ENCODE data around the gene CBFA2T3. TPM values are rescaled to one million over a fixed set of nuclear protein-coding genes. Genes with fewer than 3 reads are reported as not detected.

CBFA2T3 gene
- total and polyA plus RNA-seq, 10 donors = 8.4 to 59.8 (median 26.3) TPM

- H3K9me3 ChIP-seq = peaks cover 0 to 13% (median 8%) of the 10 kb centered on the region in 8 donors
- DNase-seq = peak; percentile 39
- TF ChIP-seq POLR2A (IDR thresholded peaks at IDR 0.05) (no peak), CTCF (IDR thresholded peaks at IDR 0.05 in 8 of 11, conservative IDR thresholded peaks at IDR 0.05 in 3 of 11) (no peak), POLR2AphosphoS5 (IDR thresholded peaks at IDR 0.05) (no peak)
- H3K27ac ChIP-seq = no peak overlapping the region
- peaks cover 0 to 54% (median 4%) of the 10 kb centered on the region in 7 donors for H3K27me3 ChIP-seq (replicated peaks in 1 of 7)
- 90 to 94% (median 92%) methylated on average over 23 of the region's 23 CpGs for WGBS, 5 donors
- H3K4me3 ChIP-seq = no peak overlapping the region
- no peaks in the 10 kb centered on the region for H3K36me3 ChIP-seq
- peaks cover 0 to 4% (median 0%) of the 10 kb centered on the region in 6 donors for H3K4me1 ChIP-seq
- intact Hi-C loops (cut with DNase I; ENCODE audit: low total_unique reads) = no loop called here
These were observed 44.1 kb upstream of the CBFA2T3 start for GRCh38 chr16:89020925-89021595.

GRCh38 chr16:89020068-89020924, 43.3 kb upstream of the CBFA2T3 start:
- TF ChIP-seq CTCF (IDR thresholded peaks at IDR 0.05 in 8 of 11, conservative IDR thresholded peaks at IDR 0.05 in 3 of 11) = no peak
- TF ChIP-seq POLR2A (IDR thresholded peaks at IDR 0.05) = no peak
- Histone ChIP-seq H3K4me1 (no peaks in the 10 kb centered on the region), H3K27me3 (replicated peaks in 1 of 7) (peaks cover 0 to 59% (median 6%) of the 10 kb centered on the region in 7 donors), H3K9me3 (peaks cover 0 to 6% (median under 1%) of the 10 kb centered on the region in 8 donors), H3K4me3 (no peak overlapping the region), H3K36me3 (no peaks in the 10 kb centered on the region), H3K27ac (no peak overlapping the region)
- peak; percentile 55 for DNase-seq
- intact Hi-C loops (cut with DNase I; ENCODE audit: low total_unique reads) = no loop called here
- WGBS, 5 donors = 70 to 82% (median 78%) methylated on average over 16 to 21 of the region's 21 CpGs

- H3K9me3 ChIP-seq = no peaks in the 10 kb centered on the region
- intact Hi-C loops (cut with DNase I; ENCODE audit: low total_unique reads) = no loop called here
- H3K4me3 ChIP-seq = no peak overlapping the region
- DNase-seq = no peak
- no peak for TF ChIP-seq CTCF (IDR thresholded peaks at IDR 0.05 in 8 of 11, conservative IDR thresholded peaks at IDR 0.05 in 3 of 11)
- TF ChIP-seq POLR2A (IDR thresholded peaks at IDR 0.05) = no peak
- TF ChIP-seq POLR2AphosphoS5 (IDR thresholded peaks at IDR 0.05) = no peak
- WGBS, 5 donors = 80 to 94% (median 86%) methylated on average over 4 to 16 of the region's 16 CpGs
- H3K27ac ChIP-seq = no peak overlapping the region
- H3K27me3 ChIP-seq (replicated peaks in 1 of 7) = peaks cover 0 to 67% (median 14%) of the 10 kb centered on the region in 7 donors
- H3K4me1 ChIP-seq = no peaks in the 10 kb centered on the region
- H3K36me3 ChIP-seq = no peaks in the 10 kb centered on the region
These were observed 42.5 kb upstream of the CBFA2T3 start for GRCh38 chr16:89019511-89019910.

Data from spleen (tissue), 11 donors.